GM18526 (cell line): ENCODE data around the gene DPYSL4.

Experiments used
- POLR2A ChIP-seq: IDR thresholded peaks from 3 replicates; pipeline ENCODE4 v1.6.1; 2011; ENCODE audit not compliant: insufficient read length; ENCODE audit errors: extremely low read depth

DPYSL4 gene

GRCh38 chr10:132253092-132253687, 66.4 kb downstream of the DPYSL4 start:
- TF ChIP-seq POLR2A, result no peak

- TF ChIP-seq POLR2A, result no peak
Measured at GRCh38 chr10:132254841-132255240, 68.1 kb downstream of the DPYSL4 start.
